ENCODE measurements around the gene KCP.

- no peak for TF ChIP-seq CTCF (IDR thresholded peaks at IDR 0.05)
- no peak for TF ChIP-seq POLR2A (IDR thresholded peaks at IDR 0.05)
- TF ChIP-seq POLR2AphosphoS5 (IDR thresholded peaks at IDR 0.05): peak in 2 of 3 donors; percentile 18 to 32
Observed at GRCh38 chr7:128893251-128894100, 17.0 kb downstream of the KCP start.

Measured in stomach (tissue), 4 donors.